WI38 (cell line): ENCODE data around the gene CYYR1.
"Not testable (repeated sequence)": the region's sequence is repeated elsewhere in the genome, so short reads cannot be mapped to it uniquely, and the experiment has no call there.

Experiments used
- H3K4me3 ChIP-seq: 2 replicates; pipeline ENCODE4 v1.5.1; 2011; ENCODE audit warnings: low read depth, mild to moderate bottlenecking, control low read depth, low read length
- TF ChIP-seq, protein P1 (sequence below): IDR thresholded peaks from 2 replicates; pipeline ENCODE4 v1.5.1; 2012; ENCODE audit warnings: low read depth, mild to moderate bottlenecking, control low read depth, low read length

The CYYR1 gene

DNA sequence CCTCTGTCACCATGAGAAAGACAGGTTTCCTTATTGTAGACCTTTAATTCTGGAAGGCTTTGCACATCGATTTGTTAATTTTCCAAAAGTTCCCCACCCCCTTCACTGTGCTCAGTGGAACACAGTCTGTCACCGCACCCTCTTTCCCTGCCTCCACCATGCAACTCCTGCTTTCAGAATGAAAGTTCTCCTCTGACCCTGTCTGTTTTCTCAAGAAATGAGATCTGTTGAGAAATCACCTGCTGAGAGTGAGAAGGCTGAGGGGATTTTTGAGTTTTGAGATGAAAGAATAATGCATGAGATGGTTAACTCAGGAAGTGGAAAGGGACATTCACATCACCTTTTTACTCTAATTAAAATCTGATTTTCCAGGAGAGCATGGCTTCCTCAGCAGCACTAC lies 99.6 kb downstream of the CYYR1 start:
- TF ChIP-seq, protein P1, sequence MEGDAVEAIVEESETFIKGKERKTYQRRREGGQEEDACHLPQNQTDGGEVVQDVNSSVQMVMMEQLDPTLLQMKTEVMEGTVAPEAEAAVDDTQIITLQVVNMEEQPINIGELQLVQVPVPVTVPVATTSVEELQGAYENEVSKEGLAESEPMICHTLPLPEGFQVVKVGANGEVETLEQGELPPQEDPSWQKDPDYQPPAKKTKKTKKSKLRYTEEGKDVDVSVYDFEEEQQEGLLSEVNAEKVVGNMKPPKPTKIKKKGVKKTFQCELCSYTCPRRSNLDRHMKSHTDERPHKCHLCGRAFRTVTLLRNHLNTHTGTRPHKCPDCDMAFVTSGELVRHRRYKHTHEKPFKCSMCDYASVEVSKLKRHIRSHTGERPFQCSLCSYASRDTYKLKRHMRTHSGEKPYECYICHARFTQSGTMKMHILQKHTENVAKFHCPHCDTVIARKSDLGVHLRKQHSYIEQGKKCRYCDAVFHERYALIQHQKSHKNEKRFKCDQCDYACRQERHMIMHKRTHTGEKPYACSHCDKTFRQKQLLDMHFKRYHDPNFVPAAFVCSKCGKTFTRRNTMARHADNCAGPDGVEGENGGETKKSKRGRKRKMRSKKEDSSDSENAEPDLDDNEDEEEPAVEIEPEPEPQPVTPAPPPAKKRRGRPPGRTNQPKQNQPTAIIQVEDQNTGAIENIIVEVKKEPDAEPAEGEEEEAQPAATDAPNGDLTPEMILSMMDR: no peak
- H3K4me3 ChIP-seq: no peak overlapping the region

DNA sequence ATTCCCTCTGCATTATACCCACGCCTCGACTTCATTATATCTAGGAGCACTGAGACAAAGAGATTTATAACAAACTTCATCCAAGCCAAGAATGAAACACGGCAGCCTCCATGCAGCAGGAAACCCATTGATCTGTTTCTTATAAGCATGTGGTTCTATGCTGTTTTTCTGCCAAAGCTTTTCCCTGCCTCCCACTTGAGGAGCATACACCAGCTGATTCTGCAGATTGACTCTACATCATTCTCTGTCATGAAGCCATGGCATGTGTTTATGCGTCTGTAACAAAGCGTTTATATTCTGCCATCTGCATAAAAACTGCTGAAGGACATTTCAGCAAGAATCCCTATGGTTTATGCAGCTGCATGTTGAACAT lies 102.0 kb downstream of the CYYR1 start:
- TF ChIP-seq, protein P1: no peak
- H3K4me3 ChIP-seq: no peak overlapping the region

DNA sequence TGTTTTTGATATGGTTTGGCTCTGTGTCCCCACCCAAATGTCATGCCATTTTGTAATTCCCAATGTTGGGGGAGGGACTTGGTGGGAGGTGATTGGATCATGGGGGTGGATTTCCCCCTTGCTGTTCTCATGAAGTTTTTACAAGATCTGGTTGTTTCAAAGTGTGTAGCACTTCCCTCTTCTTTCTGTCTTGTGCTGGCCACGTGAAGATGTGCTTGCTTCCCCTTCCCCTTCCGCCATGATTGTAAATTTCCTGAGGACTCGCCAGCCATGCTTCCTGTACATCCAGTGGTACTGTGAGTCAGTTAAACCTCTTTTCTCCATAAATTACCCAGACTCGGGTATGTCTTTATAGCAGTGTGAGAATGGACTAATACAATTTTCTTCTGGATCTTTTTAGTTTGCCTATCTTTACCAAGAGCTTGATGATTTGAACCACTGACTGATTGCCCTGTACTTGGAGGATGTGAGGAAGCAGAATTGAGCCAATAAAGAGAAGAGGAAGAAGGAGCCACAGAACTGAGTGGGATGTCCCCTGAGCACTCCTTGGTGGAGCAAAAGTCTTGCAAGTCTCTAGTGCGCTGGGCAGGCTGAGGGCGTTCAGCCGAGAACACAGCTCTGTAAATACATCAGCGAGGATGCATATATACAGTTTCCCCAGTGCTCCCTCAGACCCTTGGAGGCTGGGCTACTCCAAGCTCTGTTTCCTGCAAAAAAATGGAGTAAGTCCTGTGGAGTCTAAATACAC lies 102.6 kb downstream of the CYYR1 start:
- TF ChIP-seq, protein P1: no peak
- H3K4me3 ChIP-seq: no peak overlapping the region

DNA sequence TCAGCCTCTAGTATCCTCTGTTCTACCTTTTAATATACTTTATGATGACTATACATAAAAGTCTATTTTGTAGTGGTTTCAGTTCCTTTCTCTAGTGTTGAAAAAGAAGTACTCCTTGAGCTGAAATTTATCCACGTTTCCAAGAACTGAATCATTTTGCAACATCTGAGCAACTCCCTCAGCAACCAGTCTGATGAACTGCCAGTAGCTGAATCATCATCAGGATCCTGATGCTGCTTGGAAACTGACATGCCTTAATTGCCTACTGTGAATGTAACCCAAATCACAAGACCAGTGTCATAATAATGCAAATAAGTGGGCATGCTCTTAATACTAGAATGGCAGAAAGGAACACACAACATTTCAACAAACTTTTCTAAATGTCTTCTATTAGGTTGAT lies 103.3 kb downstream of the CYYR1 start:
- no peak overlapping the region for H3K4me3 ChIP-seq
- TF ChIP-seq, protein P1: no peak

DNA sequence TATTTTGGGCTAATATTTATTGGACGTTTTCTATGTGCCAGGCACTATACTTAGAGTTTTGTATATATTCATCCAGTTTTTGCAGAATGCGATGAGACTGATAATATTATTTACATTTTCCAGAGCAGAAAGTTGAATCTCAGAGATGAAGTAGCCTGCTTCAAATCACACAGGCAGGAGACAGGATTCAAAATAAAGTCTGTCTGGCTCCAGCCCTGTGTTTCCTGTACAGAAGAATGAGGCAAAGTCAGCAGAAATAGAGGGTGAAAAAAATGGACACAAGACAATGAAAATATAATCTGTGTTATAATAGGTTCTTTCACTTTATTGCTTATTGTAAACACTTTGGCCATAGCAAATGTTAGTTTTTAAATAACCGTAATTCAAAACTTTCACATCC lies 107.2 kb downstream of the CYYR1 start:
- no peak overlapping the region for H3K4me3 ChIP-seq
- TF ChIP-seq, protein P1: no peak

DNA sequence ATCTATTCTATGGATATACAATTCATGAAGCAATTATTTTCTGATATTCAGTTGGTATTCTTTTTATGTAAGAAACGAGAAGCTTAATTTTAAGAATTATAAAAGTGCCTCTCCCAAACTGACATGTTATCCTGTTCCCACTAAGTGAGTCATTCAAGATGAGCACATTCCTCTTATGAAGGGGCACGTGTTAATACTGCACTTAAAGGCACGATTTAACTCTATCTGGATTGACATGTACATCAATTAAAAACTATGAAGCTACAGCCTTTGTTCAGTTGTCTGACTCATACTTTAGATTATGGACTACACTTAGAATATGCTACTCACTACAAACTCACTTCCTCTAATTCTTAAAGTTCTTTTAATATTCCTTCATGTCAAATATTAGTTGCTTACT lies 111.6 kb downstream of the CYYR1 start:
- TF ChIP-seq, protein P1: no peak
- no peak overlapping the region for H3K4me3 ChIP-seq

DNA sequence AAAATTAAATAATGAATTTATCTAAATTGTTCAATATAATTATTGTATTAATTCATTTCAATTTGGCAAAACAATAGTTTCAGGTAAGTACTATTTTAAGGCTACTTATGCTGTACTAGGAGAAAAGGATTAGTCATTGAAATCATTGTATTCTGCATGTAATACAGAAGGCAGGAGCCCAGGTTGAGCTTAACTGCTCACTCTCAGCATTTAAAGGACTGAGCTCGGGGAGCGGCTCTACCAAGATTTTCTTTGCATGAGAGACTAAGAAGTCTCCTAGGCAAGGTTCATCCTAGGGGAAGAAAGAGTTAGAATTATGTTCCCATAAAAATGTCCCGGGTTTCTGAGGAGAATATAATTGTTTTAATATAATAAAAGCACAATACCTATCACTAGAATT lies 112.5 kb downstream of the CYYR1 start:
- TF ChIP-seq, protein P1: no peak
- no peak overlapping the region for H3K4me3 ChIP-seq

DNA sequence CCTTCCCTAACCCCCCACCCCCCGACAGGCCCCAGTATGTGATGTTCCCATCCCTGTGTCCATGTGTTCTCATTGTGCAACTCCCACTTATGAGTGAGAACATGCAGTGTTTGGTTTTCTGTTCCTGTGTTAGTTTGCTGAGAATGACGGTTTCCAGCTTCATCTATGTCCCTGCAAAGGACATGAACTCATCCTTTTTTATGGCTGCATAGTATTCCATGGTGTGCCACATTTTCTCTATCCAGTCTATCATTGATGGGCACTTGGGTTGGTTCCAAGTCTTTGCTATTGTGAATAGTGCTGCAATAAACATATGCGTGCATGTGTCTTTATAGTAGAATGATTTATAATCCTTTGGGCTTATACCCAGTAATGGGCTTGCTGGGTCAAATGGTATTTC lies 114.2 kb downstream of the CYYR1 start:
- H3K4me3 ChIP-seq: not testable (repeated sequence)
